HG03565 (cell line): ENCODE measurements around the gene PHF21B.
"Not testable (repeated sequence)": the region's sequence is repeated elsewhere in the genome, so short reads cannot be mapped to it uniquely, and the experiment has no call there.

Experiments
- ATAC-seq: cut with Tn5 transposase; IDR thresholded peaks from one replicate; pipeline ENCODE4 v1.9.1; 2021; ENCODE audit warnings: mild to moderate bottlenecking, moderate library complexity; ENCODE audit not compliant: unreplicated experiment

PHF21B gene

DNA sequence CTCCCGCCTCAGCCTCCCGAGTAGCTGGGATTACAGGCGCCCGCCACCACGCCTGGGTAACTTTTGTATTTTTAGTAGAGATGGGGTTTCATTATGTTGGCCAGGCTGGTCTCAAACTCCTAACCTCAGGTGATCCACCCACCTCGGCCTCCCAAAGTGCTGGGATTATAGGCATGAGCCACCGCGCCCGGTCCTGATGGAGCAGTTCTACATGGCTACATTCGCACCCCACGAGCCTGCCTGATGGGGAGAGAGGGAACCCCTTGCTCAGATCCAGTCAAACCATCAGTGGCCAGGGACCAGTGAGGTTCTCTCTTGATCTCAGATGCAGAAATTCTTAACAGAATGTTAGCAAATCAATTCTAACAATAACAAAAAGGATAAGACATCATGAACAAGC is 88.0 kb downstream of the PHF21B start:
- not testable (repeated sequence) for ATAC-seq

DNA sequence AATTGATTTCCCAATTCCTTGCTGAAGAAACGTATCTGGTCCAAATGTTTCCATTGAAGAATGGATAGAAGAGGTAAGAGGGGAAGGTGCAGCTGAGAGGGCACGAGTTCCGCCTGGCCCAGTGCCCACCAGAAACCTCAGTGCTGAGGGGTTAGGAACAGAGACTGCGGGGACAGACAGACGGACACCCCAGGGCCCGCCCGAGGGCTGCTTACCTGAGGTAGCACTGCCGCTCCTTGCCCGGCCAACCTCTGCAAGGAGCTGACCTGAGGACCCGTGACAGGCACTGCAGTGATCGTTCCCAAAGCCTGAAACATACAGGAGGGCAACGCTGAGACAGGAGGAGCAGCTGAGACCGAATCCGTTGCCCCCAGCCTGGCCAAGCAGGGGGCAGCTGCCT is 89.6 kb downstream of the PHF21B start:
- ATAC-seq: no peak

GRCh38 chr22:44919691-44920090 is 90.1 kb downstream of the PHF21B start:
- ATAC-seq: no peak

- no peak for ATAC-seq
Observed at GRCh38 chr22:44918925-44919392, 90.8 kb downstream of the PHF21B start.

- no peak for ATAC-seq
Observed at GRCh38 chr22:44918166-44918924, 91.5 kb downstream of the PHF21B start.

DNA sequence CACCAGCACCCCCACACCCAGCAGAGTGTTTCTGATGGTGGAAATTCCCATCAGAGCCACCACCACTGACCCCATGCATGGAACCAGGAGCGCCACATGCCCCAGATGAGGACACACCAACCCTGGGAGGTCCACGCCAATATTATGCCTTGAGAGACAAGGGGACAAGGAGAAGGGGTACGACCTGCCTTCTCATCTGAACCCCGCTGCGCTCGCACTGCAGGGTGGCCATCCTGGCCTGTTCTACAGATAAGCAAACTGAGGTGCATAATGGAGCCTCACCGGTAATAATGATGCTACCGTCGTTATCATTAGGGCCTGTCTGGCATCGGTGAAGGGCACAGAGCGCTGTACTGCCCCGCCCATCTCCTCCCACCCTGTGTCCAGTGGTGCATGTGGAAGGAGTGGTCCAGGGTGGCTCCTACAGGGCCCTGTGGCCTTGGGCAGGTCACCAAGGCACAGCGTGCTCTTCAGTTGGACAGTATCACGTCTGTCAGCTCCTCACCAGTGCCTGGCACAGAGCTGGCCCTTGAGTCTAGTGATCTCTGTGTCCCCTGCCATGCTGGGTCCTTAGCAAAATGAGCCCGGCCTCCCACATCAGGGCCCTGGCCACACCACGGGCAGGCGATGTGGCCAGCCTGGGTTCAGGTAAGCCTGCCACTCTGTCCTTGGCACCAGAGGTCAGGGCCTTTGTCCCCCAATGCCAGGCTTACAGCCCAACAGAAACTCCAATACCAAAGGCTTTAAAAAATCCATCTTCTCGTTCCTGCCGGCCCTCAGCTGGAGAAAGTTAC is 92.2 kb downstream of the PHF21B start:
- no peak for ATAC-seq

DNA sequence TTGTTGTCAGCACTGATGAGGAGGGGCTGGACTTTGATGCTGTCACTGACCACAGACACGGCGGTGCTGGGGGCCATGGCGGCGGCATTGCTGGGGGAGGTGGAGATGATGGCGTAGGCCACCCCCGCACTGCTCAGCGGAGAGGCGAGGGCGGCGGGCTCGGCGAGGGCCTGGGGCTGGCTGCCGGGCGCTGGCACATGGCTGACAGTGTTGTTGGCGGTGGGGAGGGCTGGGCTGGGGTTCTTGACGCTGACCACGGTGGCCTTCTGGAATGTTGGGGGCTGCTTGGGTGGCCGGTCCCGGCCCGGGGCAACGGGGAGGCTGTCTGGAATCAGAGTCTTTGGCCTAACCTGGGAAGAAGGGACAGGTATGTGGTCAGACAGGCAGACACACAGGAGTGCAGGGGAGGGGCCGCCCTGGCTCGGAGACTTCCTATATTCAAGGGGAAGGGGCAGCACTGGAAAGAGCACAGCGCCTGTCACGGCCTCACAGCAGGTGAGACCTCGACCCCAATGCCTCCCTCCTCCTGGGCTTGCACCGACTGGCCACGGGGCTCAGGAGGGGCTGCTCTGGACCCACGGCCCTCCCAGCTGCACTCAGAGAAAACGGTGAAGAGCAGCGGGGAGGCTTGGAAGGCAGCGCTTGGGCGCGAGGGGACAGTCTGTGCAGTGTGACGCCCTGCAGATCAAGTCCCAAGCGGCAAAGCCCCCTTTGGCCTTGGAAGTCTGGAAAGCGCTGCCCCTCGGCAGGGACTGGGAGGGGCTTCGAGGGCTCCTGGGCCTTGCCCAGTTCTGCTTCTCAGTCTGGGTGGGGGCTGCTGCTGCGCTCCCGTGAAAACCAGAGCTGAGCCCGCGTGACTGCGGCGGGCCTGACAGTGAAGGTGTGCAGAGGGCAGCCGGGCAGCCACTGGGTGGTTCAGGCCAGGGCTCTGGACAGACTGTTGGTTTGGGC is 93.2 kb downstream of the PHF21B start:
- ATAC-seq: no peak

DNA sequence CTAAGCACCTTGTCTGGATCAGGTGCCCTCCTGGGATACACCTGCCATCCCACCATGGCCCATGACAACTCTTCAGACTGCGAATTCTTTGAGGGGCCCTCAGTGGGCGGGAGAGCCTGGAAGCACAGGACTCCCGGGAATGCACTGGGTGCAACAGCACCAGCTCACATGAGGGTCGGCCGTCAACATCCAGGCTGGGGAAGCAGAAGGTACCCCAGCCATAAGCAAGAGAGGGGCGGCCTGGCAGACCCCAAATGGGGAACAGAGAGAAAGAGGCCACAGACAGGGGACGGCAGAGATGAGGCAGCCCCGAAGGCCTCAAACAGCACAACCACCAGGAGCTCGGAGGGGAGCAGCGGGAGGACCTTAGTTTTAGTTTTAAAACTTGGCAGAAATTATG is 94.4 kb downstream of the PHF21B start:
- ATAC-seq: no peak

DNA sequence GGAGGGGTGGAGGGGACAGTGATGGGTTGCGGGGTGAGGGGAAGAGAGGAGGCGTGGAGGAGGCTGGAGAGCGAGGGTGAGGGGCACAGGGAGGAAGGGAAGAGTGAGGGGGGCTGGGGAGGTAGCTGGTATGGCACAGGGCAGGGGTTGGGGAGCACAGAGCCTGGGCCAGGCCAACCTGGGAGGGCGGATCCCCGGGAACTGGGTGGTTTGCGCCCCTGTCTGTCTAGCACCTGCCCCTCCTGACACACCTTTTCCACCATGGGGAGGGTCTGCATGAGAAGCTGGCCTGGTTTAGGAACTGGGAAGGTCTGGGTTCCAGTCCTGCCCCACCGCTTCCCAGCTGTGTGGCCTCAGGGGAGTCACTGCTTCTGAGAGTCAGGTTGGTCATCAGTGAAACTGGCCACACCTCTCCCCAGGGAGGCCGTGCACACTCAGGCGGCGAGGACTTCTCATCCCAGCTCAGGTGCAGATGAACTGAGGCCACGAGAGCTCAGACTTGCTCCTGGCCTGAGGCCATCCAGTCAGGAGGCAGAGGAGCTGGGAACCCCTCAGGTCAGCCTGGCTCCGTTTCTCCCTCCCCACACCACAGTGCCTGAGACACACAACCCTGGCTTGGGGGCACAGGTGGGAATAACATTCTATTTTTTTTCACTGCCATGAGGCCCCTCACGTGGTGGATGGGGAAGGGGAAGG is 95.6 kb downstream of the PHF21B start:
- ATAC-seq: no peak

DNA sequence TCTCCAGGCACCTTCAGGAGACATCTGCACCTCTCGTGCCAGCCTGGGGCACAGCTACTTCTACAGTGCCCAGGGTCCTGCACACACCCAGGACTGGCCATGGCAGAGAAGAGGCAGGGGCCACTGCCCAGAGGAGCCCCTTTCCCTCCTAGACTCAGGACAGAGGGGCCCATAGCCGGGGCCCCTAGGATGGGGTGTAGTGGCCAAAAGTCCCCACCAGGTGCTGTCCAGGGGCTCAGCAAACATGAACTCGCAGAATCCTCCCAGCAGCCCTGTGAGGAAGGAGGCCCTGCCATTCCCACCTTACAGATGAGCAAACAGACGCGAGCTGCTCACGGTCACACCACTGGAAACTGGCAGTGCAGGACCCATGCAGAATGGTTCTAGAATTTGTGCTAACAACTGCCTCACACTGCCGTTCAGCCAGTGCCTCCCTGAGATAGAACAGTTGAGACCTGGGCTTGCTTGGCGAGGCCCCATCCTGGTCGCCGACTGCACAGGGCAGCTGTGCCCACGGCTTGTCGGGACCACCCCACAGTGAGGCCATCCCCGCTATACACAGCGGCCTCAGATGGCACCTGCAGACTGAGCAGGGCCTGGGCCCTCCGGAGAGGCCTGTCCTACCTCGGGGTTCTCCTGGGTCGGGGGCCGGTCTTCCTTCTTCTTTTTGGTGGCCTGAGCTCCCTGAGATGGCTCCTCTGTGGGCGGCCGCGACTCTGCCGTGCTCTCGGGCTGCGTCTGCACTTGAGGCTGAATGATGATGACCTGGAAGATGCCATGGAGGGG is 96.4 kb downstream of the PHF21B start:
- no peak for ATAC-seq

DNA sequence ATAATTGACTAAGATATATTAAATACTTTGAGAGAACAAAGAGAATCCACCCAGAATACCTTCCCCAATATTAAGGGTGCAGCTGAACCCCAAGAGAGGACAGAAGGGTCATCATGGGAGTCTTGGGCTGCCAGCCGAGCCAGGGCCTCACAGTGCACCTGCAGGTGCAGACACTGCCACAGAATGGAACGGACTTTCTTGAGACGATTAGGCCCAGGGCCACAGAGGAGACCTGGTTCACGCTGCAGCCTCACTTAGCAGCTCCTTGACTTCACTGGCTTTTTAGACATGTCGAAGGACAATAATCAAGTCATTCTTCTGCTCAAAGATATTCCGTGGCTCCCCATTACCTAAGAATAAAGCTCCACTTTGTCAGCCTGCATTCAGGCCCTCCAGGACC is 100.6 kb downstream of the PHF21B start:
- ATAC-seq: no peak

DNA sequence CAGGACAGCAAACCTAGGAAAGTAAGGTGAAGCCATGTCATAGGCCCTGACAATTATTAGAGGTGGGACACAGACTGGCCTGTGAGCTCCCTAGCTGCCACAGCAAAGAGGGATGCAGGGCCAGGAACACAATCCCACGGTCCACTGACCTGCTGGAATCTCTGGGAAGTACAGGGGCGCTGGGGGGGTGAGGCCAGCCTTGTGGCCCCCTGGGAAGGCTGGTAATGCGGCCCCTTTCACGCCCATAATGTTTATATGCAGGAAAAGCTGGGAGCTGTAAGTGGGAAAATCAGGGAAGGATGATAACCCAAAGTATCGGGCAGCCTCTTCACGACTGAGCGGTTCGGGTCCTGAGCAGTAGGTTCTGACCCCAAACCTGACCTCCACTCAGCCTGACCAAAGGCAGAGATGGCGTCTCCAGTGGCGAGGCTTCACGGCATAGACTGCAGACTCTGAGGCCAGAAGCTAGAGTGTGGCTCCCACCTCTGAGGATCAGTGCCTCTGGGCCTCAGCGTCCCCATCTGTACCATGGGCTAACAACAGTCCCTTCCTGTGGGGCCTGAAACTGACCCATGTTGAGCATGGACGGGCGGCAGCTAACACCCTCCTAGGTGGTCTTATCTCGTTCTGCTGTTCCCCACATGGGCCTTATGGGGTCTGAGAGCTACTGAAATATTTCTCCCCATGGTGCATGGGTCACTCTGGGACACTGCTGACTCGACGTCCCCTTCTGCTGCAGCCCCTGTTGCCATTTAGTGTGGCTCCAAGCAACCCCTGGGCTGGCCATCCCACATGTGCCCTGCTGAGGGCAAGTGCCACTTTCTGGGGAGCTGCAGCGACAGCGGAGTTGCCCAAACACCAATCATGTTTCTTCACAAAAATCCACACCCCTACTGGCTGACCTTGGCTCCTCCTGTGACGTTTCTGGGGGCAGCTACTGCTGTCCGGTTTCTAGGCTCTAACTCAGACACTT is 101.8 kb downstream of the PHF21B start:
- no peak for ATAC-seq

DNA sequence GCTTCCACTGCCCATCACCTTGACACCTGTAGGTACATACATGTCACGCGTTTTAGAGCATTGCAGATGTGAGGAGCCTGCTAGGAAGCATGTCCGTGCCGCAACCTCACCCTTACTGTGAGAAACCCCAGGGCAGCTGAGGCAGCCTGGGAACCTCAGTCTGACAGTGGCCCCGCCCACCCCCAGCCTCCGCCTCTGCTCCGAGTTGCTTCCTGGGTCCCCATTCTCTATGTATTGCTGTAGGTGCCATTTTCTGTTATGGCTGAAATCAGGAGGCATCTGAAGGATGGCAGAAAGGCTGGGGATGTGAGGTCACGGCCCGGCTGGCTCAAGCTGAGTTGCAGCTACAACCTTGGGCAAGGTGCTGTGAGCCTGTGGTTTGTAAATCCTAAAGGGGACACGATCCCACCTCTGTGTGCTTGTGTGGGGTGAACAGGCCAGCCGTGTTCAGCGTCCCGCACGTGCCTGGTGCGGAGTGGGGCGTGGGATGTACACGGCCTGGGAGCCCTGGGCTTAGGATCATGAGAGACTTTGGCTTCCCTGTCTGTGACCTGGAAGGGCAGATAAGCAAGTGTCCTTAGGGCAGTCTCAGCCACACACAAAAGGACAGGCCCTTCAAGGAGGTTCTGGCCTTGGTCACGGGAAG is 102.7 kb downstream of the PHF21B start:
- no peak for ATAC-seq

- no peak for ATAC-seq
Observed at GRCh38 chr22:44906248-44906936, 103.4 kb downstream of the PHF21B start.

DNA sequence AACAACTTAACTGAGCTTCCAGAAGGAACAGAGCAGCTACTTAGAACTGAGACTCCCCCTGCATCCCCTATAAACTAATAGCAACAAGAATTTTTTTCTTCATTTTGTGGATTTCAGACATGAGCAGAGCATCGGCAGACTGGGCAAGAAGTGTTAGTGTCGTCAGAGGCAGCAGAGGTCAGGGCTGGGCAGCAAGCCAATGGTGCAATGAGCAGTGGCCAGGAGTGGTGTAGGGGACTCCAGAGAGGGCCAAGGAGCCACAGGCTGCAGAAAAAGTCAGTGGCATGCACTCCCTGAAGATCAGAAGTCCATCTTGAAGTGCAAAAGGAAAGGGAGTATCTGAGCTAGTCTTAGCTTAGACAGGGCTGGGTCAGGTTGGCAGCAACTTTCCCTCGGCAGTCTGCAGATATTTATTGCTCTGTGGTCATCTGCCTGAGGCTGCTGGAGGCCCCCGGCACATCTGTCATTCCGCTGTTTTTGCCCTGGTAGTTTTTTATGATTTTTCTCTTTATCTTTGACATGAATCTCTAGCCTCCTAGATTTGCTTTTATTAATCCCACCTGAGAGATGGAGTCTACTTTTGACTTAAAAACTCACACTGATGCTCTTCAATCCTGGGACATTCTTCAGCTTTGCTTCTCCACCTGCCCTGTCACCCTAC is 105.2 kb downstream of the PHF21B start:
- ATAC-seq: not testable (repeated sequence)

DNA sequence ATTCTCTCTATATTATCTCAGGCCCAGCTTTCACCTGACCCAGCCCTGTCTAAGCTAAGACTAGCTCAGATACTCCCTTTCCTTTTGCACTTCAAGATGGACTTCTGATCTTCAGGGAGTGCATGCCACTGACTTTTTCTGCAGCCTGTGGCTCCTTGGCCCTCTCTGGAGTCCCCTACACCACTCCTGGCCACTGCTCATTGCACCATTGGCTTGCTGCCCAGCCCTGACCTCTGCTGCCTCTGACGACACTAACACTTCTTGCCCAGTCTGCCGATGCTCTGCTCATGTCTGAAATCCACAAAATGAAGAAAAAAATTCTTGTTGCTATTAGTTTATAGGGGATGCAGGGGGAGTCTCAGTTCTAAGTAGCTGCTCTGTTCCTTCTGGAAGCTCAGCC is 106.6 kb downstream of the PHF21B start:
- not testable (repeated sequence) for ATAC-seq

- ATAC-seq: no peak
Observed at GRCh38 chr22:44901301-44901700, 108.5 kb downstream of the PHF21B start.
